WTC11 (cell line): ENCODE data around the gene AMIGO1.
"Not testable (repeated sequence)": the region's sequence is repeated elsewhere in the genome, so short reads cannot be mapped to it uniquely, and the experiment has no call there.

Experiments used
- SP1 ChIP-seq: sonication (generic); formaldehyde crosslinking; conservative IDR thresholded peaks from 2 replicates; pipeline ENCODE4 v1.8.1; 2022; ENCODE audit warnings: missing genetic modification reagents
- TF ChIP-seq, protein P1 (sequence below): fragments of 200-600 bp; IDR thresholded peaks from 2 replicates; pipeline ENCODE4 v1.8.0; 2022; ENCODE audit warnings: antibody characterized with exemption
- TF ChIP-seq, protein P2 (sequence below): sonication (generic); formaldehyde crosslinking; IDR thresholded peaks from 2 replicates; pipeline ENCODE4 v1.8.1; 2023; ENCODE audit warnings: mild to moderate bottlenecking, missing genetic modification reagents, moderate library complexity
- TF ChIP-seq, protein P3 (sequence below): sonication (generic); formaldehyde crosslinking; IDR thresholded peaks from 2 replicates; pipeline ENCODE4 v1.8.1; 2022; ENCODE audit warnings: low read depth, missing genetic modification reagents, borderline replicate concordance

DNA sequence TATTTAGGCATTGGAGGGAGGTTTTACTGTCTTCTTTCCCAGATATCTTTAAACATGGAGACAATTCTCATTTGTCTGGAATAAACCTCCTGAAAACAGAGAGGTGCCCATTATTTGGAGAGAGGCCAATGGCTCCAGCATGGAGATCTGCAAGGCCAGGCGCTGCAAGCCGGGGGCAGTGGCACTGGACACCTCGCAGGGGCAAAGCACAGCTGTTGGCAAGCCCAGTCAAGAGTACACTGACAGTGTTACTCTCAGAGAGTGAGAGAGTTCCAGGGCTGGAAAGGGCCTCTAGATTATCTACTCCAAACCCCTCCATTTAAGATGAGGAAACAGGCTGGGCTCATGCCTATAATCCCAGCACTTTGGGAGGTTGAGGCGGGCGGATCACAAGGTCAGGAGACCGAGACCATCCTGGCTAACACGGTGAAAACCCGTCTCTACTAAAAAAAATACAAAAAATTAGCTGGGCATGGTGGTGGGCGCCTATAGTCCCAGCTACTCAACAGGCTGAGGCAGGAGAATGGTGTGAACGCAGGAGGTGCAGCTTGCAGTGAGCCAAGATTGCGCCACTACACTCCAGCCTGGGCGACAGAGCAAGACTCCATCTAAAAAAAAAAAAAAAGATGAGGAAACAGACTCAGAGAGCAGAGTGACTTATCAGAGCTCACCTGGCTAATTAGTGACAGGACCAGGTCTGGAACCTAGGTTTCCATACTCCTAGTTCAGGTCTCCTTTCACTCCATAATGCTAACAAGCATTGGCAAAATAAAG lies 36.1 kb downstream of the AMIGO1 start:
- not testable (repeated sequence) for TF ChIP-seq SP1 (CRISPR knock-in tag)
- TF ChIP-seq, protein P1, sequence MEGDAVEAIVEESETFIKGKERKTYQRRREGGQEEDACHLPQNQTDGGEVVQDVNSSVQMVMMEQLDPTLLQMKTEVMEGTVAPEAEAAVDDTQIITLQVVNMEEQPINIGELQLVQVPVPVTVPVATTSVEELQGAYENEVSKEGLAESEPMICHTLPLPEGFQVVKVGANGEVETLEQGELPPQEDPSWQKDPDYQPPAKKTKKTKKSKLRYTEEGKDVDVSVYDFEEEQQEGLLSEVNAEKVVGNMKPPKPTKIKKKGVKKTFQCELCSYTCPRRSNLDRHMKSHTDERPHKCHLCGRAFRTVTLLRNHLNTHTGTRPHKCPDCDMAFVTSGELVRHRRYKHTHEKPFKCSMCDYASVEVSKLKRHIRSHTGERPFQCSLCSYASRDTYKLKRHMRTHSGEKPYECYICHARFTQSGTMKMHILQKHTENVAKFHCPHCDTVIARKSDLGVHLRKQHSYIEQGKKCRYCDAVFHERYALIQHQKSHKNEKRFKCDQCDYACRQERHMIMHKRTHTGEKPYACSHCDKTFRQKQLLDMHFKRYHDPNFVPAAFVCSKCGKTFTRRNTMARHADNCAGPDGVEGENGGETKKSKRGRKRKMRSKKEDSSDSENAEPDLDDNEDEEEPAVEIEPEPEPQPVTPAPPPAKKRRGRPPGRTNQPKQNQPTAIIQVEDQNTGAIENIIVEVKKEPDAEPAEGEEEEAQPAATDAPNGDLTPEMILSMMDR: not testable (repeated sequence)
- TF ChIP-seq, protein P2, sequence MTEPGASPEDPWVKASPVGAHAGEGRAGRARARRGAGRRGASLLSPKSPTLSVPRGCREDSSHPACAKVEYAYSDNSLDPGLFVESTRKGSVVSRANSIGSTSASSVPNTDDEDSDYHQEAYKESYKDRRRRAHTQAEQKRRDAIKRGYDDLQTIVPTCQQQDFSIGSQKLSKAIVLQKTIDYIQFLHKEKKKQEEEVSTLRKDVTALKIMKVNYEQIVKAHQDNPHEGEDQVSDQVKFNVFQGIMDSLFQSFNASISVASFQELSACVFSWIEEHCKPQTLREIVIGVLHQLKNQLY (CRISPR knock-in tag): not testable (repeated sequence)
- TF ChIP-seq, protein P3, sequence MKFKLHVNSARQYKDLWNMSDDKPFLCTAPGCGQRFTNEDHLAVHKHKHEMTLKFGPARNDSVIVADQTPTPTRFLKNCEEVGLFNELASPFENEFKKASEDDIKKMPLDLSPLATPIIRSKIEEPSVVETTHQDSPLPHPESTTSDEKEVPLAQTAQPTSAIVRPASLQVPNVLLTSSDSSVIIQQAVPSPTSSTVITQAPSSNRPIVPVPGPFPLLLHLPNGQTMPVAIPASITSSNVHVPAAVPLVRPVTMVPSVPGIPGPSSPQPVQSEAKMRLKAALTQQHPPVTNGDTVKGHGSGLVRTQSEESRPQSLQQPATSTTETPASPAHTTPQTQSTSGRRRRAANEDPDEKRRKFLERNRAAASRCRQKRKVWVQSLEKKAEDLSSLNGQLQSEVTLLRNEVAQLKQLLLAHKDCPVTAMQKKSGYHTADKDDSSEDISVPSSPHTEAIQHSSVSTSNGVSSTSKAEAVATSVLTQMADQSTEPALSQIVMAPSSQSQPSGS (CRISPR knock-in tag): not testable (repeated sequence)
